ENCODE data around the gene ENOX1.
"Not testable (repeated sequence)": the region's sequence is repeated elsewhere in the genome, so short reads cannot be mapped to it uniquely, and the experiment has no call there.

Gene ENOX1

GRCh38 chr13:43180837-43181236 lies 605.9 kb downstream of the ENOX1 start:
- no peak for FAIRE-seq

DNA sequence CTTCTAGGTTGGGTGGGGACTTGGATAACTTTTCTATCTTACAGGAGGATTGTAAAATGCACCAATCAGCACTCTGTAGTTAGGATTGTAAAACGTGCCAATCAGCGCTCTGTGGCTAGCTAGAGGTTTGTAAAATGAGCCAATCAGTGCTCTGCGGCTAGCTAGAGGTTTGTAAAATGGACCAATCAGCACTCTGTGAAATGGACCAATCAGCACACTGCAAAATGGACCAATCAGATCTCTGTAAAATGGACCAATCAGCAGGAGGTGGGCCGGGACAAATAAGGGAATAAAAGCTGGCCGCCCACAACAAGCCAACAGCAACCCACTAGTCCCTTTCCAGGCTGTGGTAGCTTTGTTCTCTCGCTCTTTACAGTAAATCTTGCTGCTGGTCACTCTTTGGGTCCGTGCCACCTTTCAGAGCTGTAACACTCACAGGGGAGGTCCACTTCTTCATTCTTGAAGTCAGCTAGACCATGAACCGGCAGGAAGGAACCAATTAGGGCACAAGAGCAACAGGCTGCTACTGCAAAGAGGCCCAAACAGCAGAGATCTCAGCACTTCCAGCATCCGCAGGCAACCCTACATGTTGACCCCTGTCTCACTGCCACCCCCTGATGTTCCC lies 606.6 kb downstream of the ENOX1 start:
- FAIRE-seq: no peak

DNA sequence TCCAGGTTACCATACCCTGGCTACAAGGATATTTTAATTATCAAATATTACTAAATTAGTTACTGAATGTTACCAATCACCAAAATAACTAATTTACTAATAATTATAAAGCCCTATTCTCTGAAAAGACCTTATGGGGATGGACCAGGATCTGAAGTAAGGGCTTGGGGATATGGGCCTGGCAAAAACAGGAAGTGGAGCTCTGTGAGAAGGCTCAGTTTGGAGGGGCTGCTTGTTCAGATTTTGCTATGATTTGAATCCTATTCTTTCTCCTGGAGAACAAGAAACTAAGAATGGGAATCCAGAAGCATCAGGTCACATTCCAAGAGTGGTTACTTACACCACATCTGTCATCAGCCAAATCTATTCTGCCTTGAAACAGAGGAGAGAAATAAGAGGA lies 615.3 kb downstream of the ENOX1 start:
- FAIRE-seq: no peak

DNA sequence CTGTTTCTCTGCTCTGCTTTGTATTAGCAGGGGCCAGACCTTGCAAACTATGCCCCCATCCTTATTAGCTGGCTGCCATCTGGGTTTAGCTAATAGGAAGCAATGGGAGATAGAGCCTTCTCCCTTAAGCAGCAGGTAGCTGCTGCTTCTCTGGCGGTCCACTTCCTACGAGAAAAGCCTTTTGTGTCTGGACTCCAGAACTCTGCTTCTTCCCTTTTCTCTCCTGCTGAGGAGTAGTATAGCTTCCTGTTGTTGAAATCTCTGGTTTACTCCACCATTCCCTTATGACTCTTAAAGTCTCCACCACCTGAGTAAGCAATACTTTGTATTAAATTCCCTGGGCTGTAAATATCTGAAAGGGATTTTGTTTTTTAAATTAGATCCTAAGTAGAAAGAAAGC lies 616.3 kb downstream of the ENOX1 start:
- FAIRE-seq: no peak

- FAIRE-seq: not testable (repeated sequence)
Measured at GRCh38 chr13:43168434-43168833, 618.3 kb downstream of the ENOX1 start.

DNA sequence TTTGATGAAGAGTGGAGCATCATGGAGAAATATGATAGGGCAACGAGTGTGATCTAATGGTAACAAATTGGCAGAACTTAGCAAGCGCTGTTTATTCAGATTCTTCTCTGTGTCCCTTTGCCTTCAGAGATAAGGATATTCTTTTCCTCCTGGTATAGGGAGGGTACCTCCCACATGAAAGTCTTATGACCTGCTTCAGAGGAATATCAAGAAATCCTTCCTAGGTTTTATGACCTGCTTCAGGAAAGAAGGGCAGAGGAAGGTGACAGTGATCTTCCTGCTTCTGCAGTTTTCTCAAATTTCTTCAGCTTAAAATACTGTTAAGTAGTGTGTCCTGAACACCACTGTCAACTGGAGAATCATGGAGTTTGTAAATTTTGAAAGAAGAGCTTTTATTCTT lies 619.0 kb downstream of the ENOX1 start:
- FAIRE-seq: no peak

- no peak for FAIRE-seq
Measured at GRCh38 chr13:43166644-43167457, 619.9 kb downstream of the ENOX1 start.
